Tibial nerve (tissue), 4 donors: ENCODE results near the gene RNPEPL1. TPM values are rescaled to one million over a fixed set of nuclear protein-coding genes. Genes with fewer than 3 reads are reported as not detected.

Source experiments
- DNase-seq, 2 donors: peaks; one replicate each; pipeline ENCODE4 v3.0.0-alpha.2; 2019; ENCODE audit warnings: low spot score in 2 of 2
- H3K27ac ChIP-seq, 4 donors: fragments of 200-600 bp; sonication (generic) in 3 of 4; one replicate each; pipeline ENCODE4 v1.5.1; 2017 to 2019; ENCODE audit warnings: mild to moderate bottlenecking in 1 of 4
- H3K27me3 ChIP-seq, 2 donors: fragments of 200-600 bp; sonication (generic) in 1 of 2; one replicate each; pipeline versions ENCODE4 v1.5.1 to v1.6.0; 2017 to 2019
- H3K36me3 ChIP-seq, 3 donors: fragments of 200-600 bp; sonication (generic); one replicate each; pipeline ENCODE4 v1.5.1; 2018 to 2019
- H3K4me1 ChIP-seq, 4 donors: fragments of 200-600 bp; sonication (generic) in 3 of 4; one replicate each; pipeline ENCODE4 v1.5.1; 2017 to 2019
- H3K4me3 ChIP-seq, 4 donors: fragments of 200-600 bp; sonication (generic) in 3 of 4; one replicate each; pipeline ENCODE4 v1.5.1; 2017 to 2019; ENCODE audit warnings: mild to moderate bottlenecking in 1 of 4, moderate library complexity in 1 of 4
- H3K9me3 ChIP-seq, 4 donors: fragments of 200-600 bp; sonication (generic) in 3 of 4; one replicate each; pipeline ENCODE4 v1.5.1; 2017 to 2019
- CTCF ChIP-seq, 5 experiments: fragments of 200-600 bp in 3 of 5; fragments of 450-650 bp in 2 of 5; sonication (generic) in 3 of 5; IDR thresholded peaks; one replicate each; pipeline ENCODE4 v1.5.1; 2016 to 2019; ENCODE audit warnings: antibody characterized with exemption in 5 of 5, mild to moderate bottlenecking in 3 of 5, moderate library complexity in 2 of 5
- EP300 ChIP-seq, 2 donors: sonication (generic); formaldehyde crosslinking; IDR thresholded peaks; one replicate each; pipeline ENCODE4 v1.6.1; 2017; ENCODE audit warnings: antibody characterized with exemption in 2 of 2, mild to moderate bottlenecking in 1 of 2
- POLR2A ChIP-seq, 2 donors: fragments of 450-650 bp; IDR thresholded peaks; one replicate each; pipeline ENCODE4 v1.6.1; 2017; ENCODE audit warnings: antibody characterized with exemption in 2 of 2, mild to moderate bottlenecking in 2 of 2, moderate library complexity in 2 of 2
- WGBS, 2 donors: methylation state at CpG; one replicate each; pipeline ENCODE4 v1.1.5; 2018; 5-methylcytosine and 5-hydroxymethylcytosine counted together
- total RNA-seq, 4 donors: library from RNA; depleted of rRNA; stranded (reverse); fragments of >200 nt; gene quantifications; one replicate each; pipeline ENCODE4 v1.1.0, GENCODE V29; 2016

RNPEPL1 gene
- total RNA-seq, 4 donors from 2014 or later = 55.3 to 90.6 (median 64.0) TPM

- Histone ChIP-seq H3K4me3 (no peak overlapping the region), H3K27me3 (no peaks in the 10 kb centered on the region), H3K27ac (no peak overlapping the region), H3K36me3 (peaks cover 0 to 12% (median 0%) of the 10 kb centered on the region in 3 donors), H3K4me1 (peaks cover 0 to 10% (median 5%) of the 10 kb centered on the region in 4 donors), H3K9me3 (peaks cover 0 to 17% (median 0%) of the 10 kb centered on the region in 4 donors)
- no peak for DNase-seq
- WGBS, 2 donors = 68 to 76% methylated on average over 5 of the region's 5 CpGs
- TF ChIP-seq CTCF (IDR thresholded peaks at IDR 0.05) = no peak
- no peak for TF ChIP-seq POLR2A (IDR thresholded peaks at IDR 0.05)
- no peak for TF ChIP-seq EP300 (IDR thresholded peaks at IDR 0.05)
Observed at GRCh38 chr2:240629619-240629967, 61.3 kb downstream of the RNPEPL1 start.

- no peak overlapping the region for H3K27ac ChIP-seq
- 95% methylated on average over 32 to 41 of the region's 50 CpGs for WGBS, 2 donors
- peaks cover 0 to 7% (median 2%) of the 10 kb centered on the region in 4 donors for H3K4me1 ChIP-seq
- H3K4me3 ChIP-seq = no peak overlapping the region
- no peaks in the 10 kb centered on the region for H3K27me3 ChIP-seq
- peaks cover 0 to 12% (median 0%) of the 10 kb centered on the region in 3 donors for H3K36me3 ChIP-seq
- no peak for DNase-seq
- peaks cover 0 to 17% (median 0%) of the 10 kb centered on the region in 4 donors for H3K9me3 ChIP-seq
- TF ChIP-seq EP300 (IDR thresholded peaks at IDR 0.05) (no peak), POLR2A (IDR thresholded peaks at IDR 0.05) (no peak), CTCF (IDR thresholded peaks at IDR 0.05) (no peak)
Observed at GRCh38 chr2:240629968-240630770, 61.9 kb downstream of the RNPEPL1 start.

Other genes with a start within 250 kb of the RNPEPL1 start
- 100 to 1,000 TPM; 117 to 153 (median 144) TPM for gene GPC1, start 132.8 kb upstream of the RNPEPL1 start, total RNA-seq
- 10 to 100 TPM; 14.2 to 24.0 (median 21.4) TPM for gene ANKMY1, start 10.5 kb upstream of the RNPEPL1 start, total RNA-seq
- gene DUSP28, start 8.1 kb upstream of the RNPEPL1 start, total RNA-seq = 10 to 100 TPM in 1 of 4 donors, 1 to 10 TPM in 3; 4.5 to 16.1 (median 7.2) TPM
- 10 to 100 TPM; 28.0 to 66.3 (median 54.8) TPM for gene CAPN10, start 18.2 kb downstream of the RNPEPL1 start, total RNA-seq
- 1 to 10 TPM in 3 of 4 donors, under 1 TPM in 1; 0.90 to 8.2 (median 2.0) TPM for gene GPR35, start 57.0 kb downstream of the RNPEPL1 start, total RNA-seq
- under 1 TPM in 1 of 4 donors, not detected in 3; 0.22 TPM for gene AQP12B, start 114.4 kb downstream of the RNPEPL1 start, total RNA-seq
- gene AQP12A, start 123.4 kb downstream of the RNPEPL1 start, total RNA-seq = 1 to 10 TPM in 1 of 4 donors, not detected in 3; 1.2 TPM